Common myeloid progenitor, CD34-positive (primary cell): Measurements from ENCODE around the gene TMEM127. TPM values are rescaled to one million over a fixed set of nuclear protein-coding genes. Genes with fewer than 3 reads are reported as not detected.

Source experiments
- CTCF ChIA-PET: fragments of 350-600 bp; sonication (Branson Sonifier 250); formaldehyde crosslinking; loops from one replicate; lab custom pipeline; 2021; ENCODE audit warnings: antibody characterized with exemption; lab: Charles Lee
- POLR2A ChIA-PET: fragments of 350-600 bp; sonication (Branson Sonifier 250); formaldehyde crosslinking; loops from one replicate; lab custom pipeline; 2021; ENCODE audit warnings: antibody characterized with exemption; lab: Charles Lee
- DNase-seq, 3 donors: peaks; one replicate each; pipeline versions ENCODE4 v3.0.0 to v3.0.0-alpha.2; 2013
- H3K27ac ChIP-seq, 2 experiments: 1 replicate in 1 of 2; 2 replicates in 1 of 2; pipeline ENCODE4 v1.7.0; 2013; ENCODE audit warnings: inconsistent platforms in 2 of 2, low read length in 2 of 2, mild to moderate bottlenecking in 2 of 2, low read depth in 1 of 2, moderate library complexity in 1 of 2; ENCODE audit not compliant: severe bottlenecking in 2 of 2, insufficient read depth in 1 of 2, poor library complexity in 1 of 2
- H3K27me3 ChIP-seq, 5 experiments: replicated peaks in 2 of 5; 1 replicate in 3 of 5; 2 replicates in 2 of 5; pipeline versions ENCODE4 v1.6.1 to v1.7.0; 2013; ENCODE audit warnings: low read length in 4 of 5, mild to moderate bottlenecking in 2 of 5, moderate library complexity in 2 of 5, inconsistent platforms in 1 of 5; ENCODE audit not compliant: insufficient read depth in 5 of 5, control insufficient read depth in 4 of 5
- H3K36me3 ChIP-seq, 4 experiments: 1 replicate in 2 of 4; 2 replicates in 2 of 4; pipeline versions ENCODE4 v1.6.1 to v1.7.0; 2013; ENCODE audit warnings: low read length in 3 of 4, control low read depth in 1 of 4, mild to moderate bottlenecking in 1 of 4; ENCODE audit not compliant: control insufficient read depth in 4 of 4, insufficient read depth in 4 of 4
- H3K4me1 ChIP-seq, 4 experiments: 1 replicate in 3 of 4; 2 replicates in 1 of 4; pipeline versions ENCODE4 v1.6.1 to v1.7.1; 2013; ENCODE audit warnings: low read length in 3 of 4, mild to moderate bottlenecking in 3 of 4, control low read depth in 1 of 4, inconsistent platforms in 1 of 4, moderate library complexity in 1 of 4; ENCODE audit not compliant: control insufficient read depth in 4 of 4, insufficient read depth in 4 of 4; ENCODE audit errors: control extremely low read depth in 1 of 4
- H3K4me3 ChIP-seq, 7 experiments: 1 replicate in 4 of 7; 2 replicates in 3 of 7; pipeline versions ENCODE4 v1.5.1 to v1.7.0; 2013; ENCODE audit warnings: mild to moderate bottlenecking in 7 of 7, low read length in 6 of 7, moderate library complexity in 6 of 7, inconsistent platforms in 2 of 7, low read depth in 2 of 7, control low read depth in 1 of 7; ENCODE audit not compliant: insufficient read depth in 4 of 7, control insufficient read depth in 1 of 7; ENCODE audit errors: extremely low read depth in 1 of 7
- H3K9me3 ChIP-seq, 5 experiments: 1 replicate in 4 of 5; 2 replicates in 1 of 5; pipeline versions ENCODE4 v1.6.1 to v1.7.1; 2013; ENCODE audit warnings: low read length in 4 of 5, mild to moderate bottlenecking in 2 of 5, inconsistent platforms in 1 of 5, low read depth in 1 of 5, moderate library complexity in 1 of 5; ENCODE audit not compliant: control insufficient read depth in 4 of 5, insufficient read depth in 2 of 5; ENCODE audit errors: control extremely low read depth in 1 of 5
- WGBS: methylation state at CpG from one replicate; pipeline ENCODE4 v1.1.5; 2013; ENCODE audit not compliant: insufficient coverage; 5-methylcytosine and 5-hydroxymethylcytosine counted together
- polyA plus RNA-seq: library from polyadenylated mRNA; unstranded; fragments of 120-200 nt; gene quantifications from one replicate; pipeline ENCODE4 v1.2.1, GENCODE V29; 2013

Gene TMEM127
- 20.3 TPM for polyA plus RNA-seq

- POLR2A ChIA-PET: interaction anchor here (0.6 to 2.0 kb wide), 3 partner anchors 39 to 1434 kb away, joined by 3 to 5 read pairs (median 3); no protein-coding TSS in a partner anchor
- peak; percentile 95 to 99 (median 98) for DNase-seq
- H3K36me3 ChIP-seq: peaks cover 14 to 48% (median 33%) of the 10 kb centered on the region in 4 experiments
- H3K9me3 ChIP-seq: no peaks in the 10 kb centered on the region
- no peaks in the 10 kb centered on the region for H3K27me3 ChIP-seq
- H3K4me3 ChIP-seq: peak within 1 kb of the TSS; percentile 72 to 100 (median 94)
- peaks cover 9 to 36% (median 32%) of the 10 kb centered on the region in 4 experiments for H3K4me1 ChIP-seq
- peak within 1 kb of the TSS; percentile 78 to 90 for H3K27ac ChIP-seq
- 0% methylated on average over 66 of the region's 81 CpGs for WGBS
- CTCF ChIA-PET: interaction anchor here (0.6 to 6.2 kb wide), 14 partner anchors 11 to 282 kb away, joined by 3 to 59 read pairs (median 4); partner anchors contain the start of gene ASTL
Measured at GRCh38 chr2:96265840-96266679, at the start of gene TMEM127, which contains the start of gene CIAO1. Gene TMEM127, minus strand, starts transcription at chr2:96265997. Its CDS starts 616 bp downstream, at chr2:96265381. Gene CIAO1, plus strand, starts transcription at chr2:96266225. Its CDS starts 126 bp downstream, at chr2:96266351.

GRCh38 chr2:96315005-96315399 lies 49.2 kb upstream of the TMEM127 start:
- Histone ChIP-seq H3K27ac (peak overlapping the region in 1 of 2 experiments; percentile 65), H3K4me3 (peak overlapping the region in 3 of 7 experiments; percentile 57 to 59 (median 58)), H3K36me3 (peaks cover 0 to 16% (median 9%) of the 10 kb centered on the region in 4 experiments), H3K9me3 (no peaks in the 10 kb centered on the region), H3K4me1 (peaks cover 6 to 45% (median 40%) of the 10 kb centered on the region in 4 experiments), H3K27me3 (no peaks in the 10 kb centered on the region)
- DNase-seq: no peak
- WGBS: 60% methylated on average over 2 of the region's 3 CpGs
- CTCF ChIA-PET: interaction anchor here (1.2 to 2.7 kb wide), 2 partner anchors 10 to 30 kb away, joined by 5 to 9 read pairs; partner anchors contain the start of gene ITPRIPL1
- POLR2A ChIA-PET: no interaction called here

- no peaks in the 10 kb centered on the region for H3K27me3 ChIP-seq
- DNase-seq: no peak
- ChIA-PET CTCF (interaction anchor here (1.0 to 2.3 kb wide), 3 partner anchors 9 to 28 kb away, joined by 3 to 6 read pairs (median 3); no protein-coding TSS in a partner anchor), POLR2A (no interaction called here)
- no peak overlapping the region for H3K27ac ChIP-seq
- peaks cover 2 to 22% (median 11%) of the 10 kb centered on the region in 4 experiments for H3K36me3 ChIP-seq
- WGBS: 91% methylated on average over 4 of the region's 5 CpGs
- H3K4me3 ChIP-seq: no peak overlapping the region
- H3K4me1 ChIP-seq: peaks cover 11 to 25% (median 17%) of the 10 kb centered on the region in 4 experiments
- no peaks in the 10 kb centered on the region for H3K9me3 ChIP-seq
Measured at GRCh38 chr2:96308248-96308647, 42.5 kb upstream of the TMEM127 start.

- ChIA-PET CTCF (interaction anchor here (1.0 to 2.4 kb wide), 5 partner anchors 8 to 39 kb away, joined by 3 to 10 read pairs (median 5); no protein-coding TSS in a partner anchor), POLR2A (interaction anchor here (0.7 to 1.6 kb wide), 2 partner anchors 9 to 19 kb away, joined by 3 to 4 read pairs; partner anchors contain the start of gene ITPRIPL1)
- Histone ChIP-seq H3K4me3 (peak overlapping the region in 5 of 7 experiments; percentile 82 to 97 (median 94)), H3K36me3 (peaks cover 18 to 31% (median 24%) of the 10 kb centered on the region in 4 experiments), H3K9me3 (no peaks in the 10 kb centered on the region), H3K27me3 (no peaks in the 10 kb centered on the region), H3K27ac (peak overlapping the region; percentile 74 to 94), H3K4me1 (peaks cover 11 to 25% (median 17%) of the 10 kb centered on the region in 4 experiments)
- WGBS: 92% methylated on average over 3 of the region's 3 CpGs
- DNase-seq: no peak
Measured at GRCh38 chr2:96306370-96306769, 40.6 kb upstream of the TMEM127 start.

- H3K27ac ChIP-seq: peak overlapping the region; percentile 74 to 94
- H3K36me3 ChIP-seq: peaks cover 21 to 33% (median 26%) of the 10 kb centered on the region in 4 experiments
- peak overlapping the region; percentile 77 to 97 (median 94) for H3K4me3 ChIP-seq
- H3K27me3 ChIP-seq: no peaks in the 10 kb centered on the region
- peaks cover 11 to 25% (median 17%) of the 10 kb centered on the region in 4 experiments for H3K4me1 ChIP-seq
- DNase-seq: no peak
- WGBS: 13% methylated on average over 5 of the region's 9 CpGs
- ChIA-PET POLR2A (interaction anchor here (0.7 to 1.6 kb wide), 4 partner anchors 10 to 232 kb away, joined by 3 to 6 read pairs (median 4); partner anchors contain the start of gene ITPRIPL1), CTCF (interaction anchor here (0.6 to 2.4 kb wide), 5 partner anchors 10 to 39 kb away, joined by 3 to 10 read pairs (median 4); no protein-coding TSS in a partner anchor)
- no peaks in the 10 kb centered on the region for H3K9me3 ChIP-seq
Measured at GRCh38 chr2:96305979-96306308, 40.1 kb upstream of the TMEM127 start.

GRCh38 chr2:96305091-96305978 lies 39.5 kb upstream of the TMEM127 start, which contains the start of gene SNRNP200:
Gene SNRNP200, minus strand, starts transcription at chr2:96305546. Its CDS starts 109 bp downstream, at chr2:96305437.
- Histone ChIP-seq H3K27me3 (no peaks in the 10 kb centered on the region), H3K36me3 (peaks cover 23 to 35% (median 28%) of the 10 kb centered on the region in 4 experiments), H3K27ac (peak within 1 kb of the TSS; percentile 74 to 94), H3K4me3 (peak within 1 kb of the TSS; percentile 77 to 97 (median 94)), H3K9me3 (no peaks in the 10 kb centered on the region), H3K4me1 (peaks cover 11 to 25% (median 17%) of the 10 kb centered on the region in 4 experiments)
- WGBS: under 1% methylated on average over 37 of the region's 61 CpGs
- CTCF ChIA-PET: interaction anchor here (0.6 to 2.4 kb wide), 5 partner anchors 11 to 47 kb away, joined by 3 to 10 read pairs (median 4); no protein-coding TSS in a partner anchor
- POLR2A ChIA-PET: interaction anchor here (0.6 to 1.6 kb wide), 7 partner anchors 10 to 233 kb away, joined by 3 to 6 read pairs (median 3); partner anchors contain the start of genes ITPRIPL1, NCAPH and TMEM127
- peak; percentile 91 to 92 (median 91) for DNase-seq
